ENCODE results near the gene IL7R. TPM values are rescaled to one million over a fixed set of nuclear protein-coding genes. Genes with fewer than 3 reads are reported as not detected.
A peak's percentile ranks its signal among the peaks of the same experiment; 100 is the strongest.

Gene IL7R
- total RNA-seq, 6 experiments from 2014 or later = 0.75 to 7.4 (median 2.2) TPM

- peak; percentile 81 to 90 (median 88) for ATAC-seq
- no peaks in the 10 kb centered on the region for H3K4me1 ChIP-seq
- no peak overlapping the region for H3K4me3 ChIP-seq
- TF ChIP-seq, protein P1, sequence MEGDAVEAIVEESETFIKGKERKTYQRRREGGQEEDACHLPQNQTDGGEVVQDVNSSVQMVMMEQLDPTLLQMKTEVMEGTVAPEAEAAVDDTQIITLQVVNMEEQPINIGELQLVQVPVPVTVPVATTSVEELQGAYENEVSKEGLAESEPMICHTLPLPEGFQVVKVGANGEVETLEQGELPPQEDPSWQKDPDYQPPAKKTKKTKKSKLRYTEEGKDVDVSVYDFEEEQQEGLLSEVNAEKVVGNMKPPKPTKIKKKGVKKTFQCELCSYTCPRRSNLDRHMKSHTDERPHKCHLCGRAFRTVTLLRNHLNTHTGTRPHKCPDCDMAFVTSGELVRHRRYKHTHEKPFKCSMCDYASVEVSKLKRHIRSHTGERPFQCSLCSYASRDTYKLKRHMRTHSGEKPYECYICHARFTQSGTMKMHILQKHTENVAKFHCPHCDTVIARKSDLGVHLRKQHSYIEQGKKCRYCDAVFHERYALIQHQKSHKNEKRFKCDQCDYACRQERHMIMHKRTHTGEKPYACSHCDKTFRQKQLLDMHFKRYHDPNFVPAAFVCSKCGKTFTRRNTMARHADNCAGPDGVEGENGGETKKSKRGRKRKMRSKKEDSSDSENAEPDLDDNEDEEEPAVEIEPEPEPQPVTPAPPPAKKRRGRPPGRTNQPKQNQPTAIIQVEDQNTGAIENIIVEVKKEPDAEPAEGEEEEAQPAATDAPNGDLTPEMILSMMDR (IDR thresholded peaks at IDR 0.05) = peak; percentile 8 to 79 (median 70)
- no peak for TF ChIP-seq POLR2A (IDR thresholded peaks at IDR 0.05)
- no peak for DNase-seq
- H3K36me3 ChIP-seq = no peaks in the 10 kb centered on the region
- no peaks in the 10 kb centered on the region for H3K27me3 ChIP-seq
- WGBS (ENCODE audit: insufficient coverage, low coverage, low lambda C conversion rate, missing lambda C conversion rate) = 86% methylated on average over 8 of the region's 10 CpGs
- no peaks in the 10 kb centered on the region for H3K9me3 ChIP-seq
- intact Hi-C loops (cut with DNase I) = no loop called here
- no peak overlapping the region for H3K27ac ChIP-seq
Measured at GRCh38 chr5:35815089-35815936, 41.4 kb upstream of the IL7R start.

DNA sequence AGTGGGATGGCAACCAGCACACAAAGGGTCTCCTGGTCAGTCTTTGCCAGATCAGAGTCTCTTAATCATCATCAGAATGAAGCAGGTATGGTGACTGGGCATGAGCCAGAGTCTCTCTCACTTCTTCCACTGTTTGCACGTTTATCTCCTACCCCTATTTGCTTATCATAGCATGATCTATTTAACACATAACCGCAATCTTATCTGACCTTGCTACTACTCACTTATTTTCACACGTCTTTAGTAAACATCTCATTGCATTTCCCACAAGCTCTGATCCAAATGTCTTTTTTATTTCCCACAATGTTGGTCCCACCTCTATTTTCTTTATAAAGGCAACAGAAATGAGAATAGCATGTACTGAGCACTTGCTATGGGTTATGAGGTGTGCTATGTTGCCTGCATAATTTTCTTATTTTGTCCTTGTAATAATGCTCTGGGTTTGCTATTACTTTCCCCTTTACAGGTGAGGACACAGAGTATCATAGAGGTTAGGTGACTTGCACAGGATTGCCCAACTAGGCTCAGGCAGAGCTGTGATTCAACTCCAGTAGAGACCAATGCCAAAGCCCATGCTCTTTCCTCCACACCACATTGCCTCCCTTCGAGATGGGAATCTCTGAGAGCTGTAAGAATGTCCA is 39.7 kb upstream of the IL7R start:
- 29% methylated on average over 4 of the region's 4 CpGs for WGBS (ENCODE audit: insufficient coverage, low coverage, low lambda C conversion rate, missing lambda C conversion rate)
- no peak for DNase-seq
- peak in 1 of 4 donors; percentile 7 for ATAC-seq
- H3K27ac ChIP-seq = no peak overlapping the region
- H3K36me3 ChIP-seq = no peaks in the 10 kb centered on the region
- intact Hi-C loops (cut with DNase I) = no loop called here
- TF ChIP-seq, protein P1 (IDR thresholded peaks at IDR 0.05) = no peak
- TF ChIP-seq POLR2A (IDR thresholded peaks at IDR 0.05) = no peak
- H3K9me3 ChIP-seq = no peaks in the 10 kb centered on the region
- no peaks in the 10 kb centered on the region for H3K27me3 ChIP-seq
- H3K4me1 ChIP-seq = no peaks in the 10 kb centered on the region
- no peak overlapping the region for H3K4me3 ChIP-seq

GRCh38 chr5:35819026-35819425 is 37.7 kb upstream of the IL7R start:
- ATAC-seq (no peak), DNase-seq (no peak)
- Histone ChIP-seq H3K27me3 (no peaks in the 10 kb centered on the region), H3K4me3 (no peak overlapping the region), H3K9me3 (no peaks in the 10 kb centered on the region), H3K4me1 (no peaks in the 10 kb centered on the region), H3K27ac (no peak overlapping the region), H3K36me3 (no peaks in the 10 kb centered on the region)
- 77% methylated on average over 2 of the region's 2 CpGs for WGBS (ENCODE audit: insufficient coverage, low coverage, low lambda C conversion rate, missing lambda C conversion rate)
- TF ChIP-seq POLR2A (IDR thresholded peaks at IDR 0.05) = no peak
- TF ChIP-seq, protein P1 (IDR thresholded peaks at IDR 0.05) = no peak
- intact Hi-C loops (cut with DNase I) = no loop called here

GRCh38 chr5:35819668-35820067 is 37.0 kb upstream of the IL7R start:
- Histone ChIP-seq H3K27me3 (no peaks in the 10 kb centered on the region), H3K36me3 (no peaks in the 10 kb centered on the region), H3K27ac (no peak overlapping the region), H3K4me1 (no peaks in the 10 kb centered on the region), H3K4me3 (no peak overlapping the region), H3K9me3 (no peaks in the 10 kb centered on the region)
- ATAC-seq (no peak), DNase-seq (no peak)
- intact Hi-C loops (cut with DNase I) = no loop called here
- TF ChIP-seq POLR2A (IDR thresholded peaks at IDR 0.05) = no peak
- TF ChIP-seq, protein P1 (IDR thresholded peaks at IDR 0.05) = no peak
- 77% methylated on average over 1 of the region's 1 CpG for WGBS (ENCODE audit: insufficient coverage, low coverage, low lambda C conversion rate, missing lambda C conversion rate)

Measured in right lobe of liver (tissue), 6 donors.